B cell (primary cell): ENCODE data around the gene KLHL3.

ENCODE experiments used
- EZH2 ChIP-seq: IDR thresholded peaks from 2 replicates; pipeline ENCODE4 v1.6.1; 2012; ENCODE audit warnings: borderline replicate concordance, low read depth, mild to moderate bottlenecking, moderate library complexity, low read length; ENCODE audit not compliant: insufficient read depth, poor library complexity, severe bottlenecking
- TF ChIP-seq, protein P1 (sequence below): fragments of 200-600 bp; IDR thresholded peaks from one replicate; pipeline ENCODE4 v1.8.0; 2022; ENCODE audit warnings: antibody characterized with exemption, mild to moderate bottlenecking

DNA sequence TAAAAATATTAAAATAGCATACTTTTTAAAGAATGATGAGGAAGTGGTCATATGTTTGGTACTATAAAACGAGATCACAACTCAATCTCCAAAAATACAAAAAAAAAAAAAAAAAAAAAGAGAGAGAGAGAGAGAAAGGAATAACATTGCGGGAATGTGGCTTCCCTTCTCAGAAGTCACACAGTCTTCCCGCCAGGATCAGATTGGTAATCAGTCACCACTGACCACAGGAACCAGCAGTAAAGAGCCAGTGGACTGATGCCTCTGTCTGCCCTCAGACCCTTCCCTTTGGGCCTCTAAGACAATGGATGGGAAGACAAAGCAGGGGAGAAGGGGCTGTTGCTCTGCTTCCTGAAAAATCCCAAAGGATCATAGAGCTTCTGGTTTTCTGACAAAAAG lies 104.9 kb downstream of the KLHL3 start:
- TF ChIP-seq, protein P1, sequence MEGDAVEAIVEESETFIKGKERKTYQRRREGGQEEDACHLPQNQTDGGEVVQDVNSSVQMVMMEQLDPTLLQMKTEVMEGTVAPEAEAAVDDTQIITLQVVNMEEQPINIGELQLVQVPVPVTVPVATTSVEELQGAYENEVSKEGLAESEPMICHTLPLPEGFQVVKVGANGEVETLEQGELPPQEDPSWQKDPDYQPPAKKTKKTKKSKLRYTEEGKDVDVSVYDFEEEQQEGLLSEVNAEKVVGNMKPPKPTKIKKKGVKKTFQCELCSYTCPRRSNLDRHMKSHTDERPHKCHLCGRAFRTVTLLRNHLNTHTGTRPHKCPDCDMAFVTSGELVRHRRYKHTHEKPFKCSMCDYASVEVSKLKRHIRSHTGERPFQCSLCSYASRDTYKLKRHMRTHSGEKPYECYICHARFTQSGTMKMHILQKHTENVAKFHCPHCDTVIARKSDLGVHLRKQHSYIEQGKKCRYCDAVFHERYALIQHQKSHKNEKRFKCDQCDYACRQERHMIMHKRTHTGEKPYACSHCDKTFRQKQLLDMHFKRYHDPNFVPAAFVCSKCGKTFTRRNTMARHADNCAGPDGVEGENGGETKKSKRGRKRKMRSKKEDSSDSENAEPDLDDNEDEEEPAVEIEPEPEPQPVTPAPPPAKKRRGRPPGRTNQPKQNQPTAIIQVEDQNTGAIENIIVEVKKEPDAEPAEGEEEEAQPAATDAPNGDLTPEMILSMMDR, result no peak
- no peak for TF ChIP-seq EZH2
